Adrenal gland (tissue), 12 donors: ENCODE results near the gene MS4A3. TPM values are rescaled to one million over a fixed set of nuclear protein-coding genes. Genes with fewer than 3 reads are reported as not detected.

Experiments used
- DNase-seq, 7 donors: peaks; one replicate each; pipeline ENCODE4 v3.0.0-alpha.2; 2019 to 2020
- H3K27ac ChIP-seq, 5 donors: fragments of 200-600 bp; sonication (generic) in 4 of 5; 1 replicate in 3 of 5; 2 replicates in 2 of 5; pipeline versions ENCODE4 v1.5.1 to v1.8.0; 2016 to 2020; ENCODE audit warnings: mild to moderate bottlenecking in 1 of 5
- H3K27me3 ChIP-seq: fragments of 200-600 bp; 2 replicates; pipeline ENCODE4 v1.8.0; 2021
- H3K36me3 ChIP-seq, 2 donors: fragments of 200-600 bp; replicated peaks in 1 of 2; 1 replicate in 1 of 2; 2 replicates in 1 of 2; pipeline versions ENCODE4 v1.5.1 to v1.8.0; 2018 to 2022
- H3K4me1 ChIP-seq, 2 donors: fragments of 200-600 bp; replicated peaks in 1 of 2; 1 replicate in 1 of 2; 2 replicates in 1 of 2; pipeline versions ENCODE4 v1.5.1 to v1.8.0; 2018 to 2021
- H3K4me3 ChIP-seq, 4 donors: fragments of 200-600 bp; sonication (generic) in 3 of 4; one replicate each; pipeline ENCODE4 v1.5.1; 2016 to 2018
- H3K9me3 ChIP-seq, 3 donors: fragments of 200-600 bp; sonication (generic) in 1 of 3; replicated peaks in 1 of 3; 1 replicate in 2 of 3; 2 replicates in 1 of 3; pipeline versions ENCODE4 v1.5.1 to v1.8.0; 2016 to 2021
- POLR2A ChIP-seq, 2 donors: fragments of 450-650 bp; IDR thresholded peaks; one replicate each; pipeline ENCODE4 v1.6.1; 2017; ENCODE audit warnings: antibody characterized with exemption in 2 of 2, mild to moderate bottlenecking in 2 of 2, moderate library complexity in 1 of 2
- WGBS, 4 donors: extraction: QIAGEN DNeasy Blood & Tissue Kit in 2 of 4; methylation state at CpG; one replicate each; pipeline versions ENCODE4 v1.1.5 to v1.1.7; 2013 to 2017; 5-methylcytosine and 5-hydroxymethylcytosine counted together
- intact Hi-C, 2 donors: fragments of 100-400 bp; cut with DNase I; formaldehyde crosslinking; loops; one replicate each; pipeline versions ENCODE4 v1.14.1 to v1.15.0; 2022 to 2023
- polyA plus RNA-seq, 3 donors: library from polyadenylated mRNA; stranded (reverse); fragments of 200-250 nt in 2 of 3; fragments of 350-450 nt in 1 of 3; fragmentation: Illumina TruSeq in 1 of 3; extraction: RNeasy Lipid Tissue Mini Kit (QIAGEN cat#74804) in 1 of 3; gene quantifications; one replicate each; pipeline ENCODE4 v1.2.3, GENCODE V29; 2013 to 2014
- total RNA-seq, 9 donors: library from RNA; depleted of rRNA in 4 of 9; stranded (reverse); fragments of >200 nt in 4 of 9; fragments of 120-200 nt in 1 of 9; fragmentation: NEBNext Ultra II Directional in 1 of 9; extraction: Animal tissue kit (Norgen Biotek cat#: 25700) in 1 of 9; gene quantifications; one replicate each; pipeline versions ENCODE4 v1.1.0 to v1.2.4, GENCODE V29; 2013 to 2023
- TF ChIP-seq, protein P1 (sequence below), 6 experiments: fragments of 450-650 bp in 4 of 6; fragments of 200-600 bp in 2 of 6; sonication (generic) in 1 of 6; IDR thresholded peaks; 1 replicate in 5 of 6; 2 replicates in 1 of 6; pipeline versions ENCODE4 v1.5.1 to v1.8.0; 2016 to 2021; ENCODE audit warnings: antibody characterized with exemption in 6 of 6, mild to moderate bottlenecking in 2 of 6, moderate library complexity in 1 of 6
- donor health status: healthy with polysubstance abuse.
- donor health status: Bipolar disorder and iron deficiency.
- donor health status: DM: yes; HTN: yes; CAD: no.
- donor health status: DM: no; HTN: no; CAD: no.
- donor health status: DM: no; HTN: no; CAD: no.
- donor health status: DM: yes; HTN: yes; CAD: no.

The MS4A3 gene
- total and polyA plus RNA-seq, 12 donors: 0.22 TPM; not detected in 11

DNA sequence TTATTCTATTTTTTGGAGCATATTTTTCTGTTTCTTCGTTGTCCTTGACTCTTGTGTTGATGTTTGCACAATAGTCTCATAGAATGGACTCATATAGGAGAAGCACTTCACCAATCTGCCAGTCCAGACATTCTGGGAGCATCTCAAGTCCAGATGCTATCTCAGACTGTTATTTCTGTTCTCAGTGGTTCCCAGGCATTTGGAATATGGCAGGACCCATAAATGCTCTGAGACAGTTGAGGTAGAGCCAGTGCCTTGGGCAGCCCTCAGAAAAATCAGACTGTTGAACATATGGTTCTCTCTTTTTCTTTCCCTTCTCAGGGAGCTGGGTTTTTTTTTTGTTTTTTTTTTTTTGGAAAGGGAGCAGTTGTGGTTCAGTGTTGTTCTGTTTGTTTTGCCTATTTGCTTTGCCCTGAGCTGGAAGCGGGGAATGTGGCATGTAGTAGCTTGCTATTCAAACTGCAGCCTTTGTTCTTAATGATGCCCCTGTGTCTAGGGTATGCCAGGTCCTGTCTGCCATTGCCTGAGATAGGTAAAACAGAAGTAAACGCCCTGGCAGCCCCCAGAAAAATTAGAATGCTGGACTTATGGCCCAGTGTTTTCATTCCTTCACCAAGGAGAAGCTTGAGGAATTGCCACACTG is 28.3 kb downstream of the MS4A3 start:
- H3K27ac ChIP-seq: no peak overlapping the region

DNA sequence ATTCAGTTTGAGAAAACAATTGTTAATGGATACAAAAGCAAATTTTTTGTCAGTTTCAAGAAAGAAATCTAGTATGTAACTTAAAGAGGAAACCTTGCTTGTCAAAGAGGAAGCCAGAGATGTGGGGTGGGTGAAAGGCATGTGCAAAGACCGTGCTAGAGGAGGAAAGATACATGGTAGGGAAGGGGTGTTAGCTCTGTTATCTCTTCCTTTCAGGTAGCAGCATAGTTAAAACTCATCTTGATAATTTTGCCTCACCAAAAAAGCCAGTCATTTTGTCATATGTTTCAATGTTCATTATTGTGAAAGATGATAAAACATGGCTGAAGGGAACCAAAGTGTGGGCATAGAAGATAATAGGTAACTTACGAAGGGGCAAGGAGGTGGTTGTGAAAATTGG is 29.4 kb downstream of the MS4A3 start:
- DNase-seq: no peak
- intact Hi-C loops: no loop called here
- no peak overlapping the region for H3K27ac ChIP-seq
- H3K9me3 ChIP-seq: no peaks in the 10 kb centered on the region
- no peaks in the 10 kb centered on the region for H3K27me3 ChIP-seq
- TF ChIP-seq, protein P1, sequence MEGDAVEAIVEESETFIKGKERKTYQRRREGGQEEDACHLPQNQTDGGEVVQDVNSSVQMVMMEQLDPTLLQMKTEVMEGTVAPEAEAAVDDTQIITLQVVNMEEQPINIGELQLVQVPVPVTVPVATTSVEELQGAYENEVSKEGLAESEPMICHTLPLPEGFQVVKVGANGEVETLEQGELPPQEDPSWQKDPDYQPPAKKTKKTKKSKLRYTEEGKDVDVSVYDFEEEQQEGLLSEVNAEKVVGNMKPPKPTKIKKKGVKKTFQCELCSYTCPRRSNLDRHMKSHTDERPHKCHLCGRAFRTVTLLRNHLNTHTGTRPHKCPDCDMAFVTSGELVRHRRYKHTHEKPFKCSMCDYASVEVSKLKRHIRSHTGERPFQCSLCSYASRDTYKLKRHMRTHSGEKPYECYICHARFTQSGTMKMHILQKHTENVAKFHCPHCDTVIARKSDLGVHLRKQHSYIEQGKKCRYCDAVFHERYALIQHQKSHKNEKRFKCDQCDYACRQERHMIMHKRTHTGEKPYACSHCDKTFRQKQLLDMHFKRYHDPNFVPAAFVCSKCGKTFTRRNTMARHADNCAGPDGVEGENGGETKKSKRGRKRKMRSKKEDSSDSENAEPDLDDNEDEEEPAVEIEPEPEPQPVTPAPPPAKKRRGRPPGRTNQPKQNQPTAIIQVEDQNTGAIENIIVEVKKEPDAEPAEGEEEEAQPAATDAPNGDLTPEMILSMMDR (IDR thresholded peaks at IDR 0.05): no peak
- TF ChIP-seq POLR2A (IDR thresholded peaks at IDR 0.05): no peak
- no peak overlapping the region for H3K4me3 ChIP-seq
- no peaks in the 10 kb centered on the region for H3K36me3 ChIP-seq
- H3K4me1 ChIP-seq: no peaks in the 10 kb centered on the region
- 70 to 84% (median 79%) methylated on average over 2 of the region's 2 CpGs for WGBS, 4 donors

More for the DNA sequence above, 28.3 kb downstream of the MS4A3 start:
- WGBS, 4 donors: 71 to 77% (median 73%) methylated on average over 3 of the region's 3 CpGs
- TF ChIP-seq, protein P1 (IDR thresholded peaks at IDR 0.05): no peak
- no peak for TF ChIP-seq POLR2A (IDR thresholded peaks at IDR 0.05)
- H3K9me3 ChIP-seq: no peaks in the 10 kb centered on the region
- no peak overlapping the region for H3K4me3 ChIP-seq
- no peaks in the 10 kb centered on the region for H3K4me1 ChIP-seq
- H3K27me3 ChIP-seq: no peaks in the 10 kb centered on the region
- intact Hi-C loops: no loop called here
- DNase-seq: no peak
- no peaks in the 10 kb centered on the region for H3K36me3 ChIP-seq

DNA sequence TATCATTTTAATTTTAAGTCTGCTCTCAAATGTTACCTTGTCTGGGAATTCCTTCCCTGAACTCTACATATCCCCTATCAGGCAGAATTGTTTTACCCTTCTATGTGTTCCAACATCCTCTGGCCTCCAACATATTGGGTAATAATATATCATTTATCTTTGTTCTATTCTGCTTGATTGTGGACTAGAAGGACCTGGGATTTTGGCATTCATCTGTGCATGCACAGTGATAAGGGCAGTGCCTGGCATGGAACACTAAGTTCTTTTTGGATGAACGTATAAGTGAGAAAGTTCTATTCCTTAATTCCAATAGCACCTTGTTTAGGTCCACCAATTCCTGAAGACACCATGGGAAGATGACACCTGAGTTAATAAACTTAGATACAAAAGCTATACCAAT is 30.8 kb downstream of the MS4A3 start:
- H3K36me3 ChIP-seq: no peaks in the 10 kb centered on the region
- H3K27me3 ChIP-seq: no peaks in the 10 kb centered on the region
- intact Hi-C loops: no loop called here
- DNase-seq: peak in 1 of 7 donors; percentile 28
- no peak overlapping the region for H3K4me3 ChIP-seq
- H3K9me3 ChIP-seq: no peaks in the 10 kb centered on the region
- no peak overlapping the region for H3K27ac ChIP-seq
- TF ChIP-seq, protein P1 (IDR thresholded peaks at IDR 0.05): no peak
- TF ChIP-seq POLR2A (IDR thresholded peaks at IDR 0.05): no peak
- no peaks in the 10 kb centered on the region for H3K4me1 ChIP-seq
- 47 to 73% (median 57%) methylated on average over 1 of the region's 1 CpG for WGBS, 4 donors

DNA sequence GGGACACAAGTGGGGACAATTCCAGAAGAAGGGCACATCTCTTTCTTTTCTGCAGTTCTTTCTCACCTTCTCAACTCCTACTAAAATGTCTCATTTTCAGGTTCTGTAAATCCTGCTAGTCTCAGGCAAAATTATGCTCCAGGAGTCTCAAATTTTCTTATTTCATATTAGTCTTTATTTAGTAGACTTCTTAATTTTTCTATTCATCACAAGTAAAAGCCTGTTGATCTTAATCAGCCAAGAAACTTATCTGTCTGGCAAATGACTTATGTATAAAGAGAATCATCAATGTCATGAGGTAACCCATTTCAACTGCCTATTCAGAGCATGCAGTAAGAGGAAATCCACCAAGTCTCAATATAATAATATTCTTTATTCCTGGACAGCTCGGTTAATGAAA is 31.9 kb downstream of the MS4A3 start, which contains the start of gene MS4A2:
MS4A2 (plus strand) TSS at position 301 of the 400 bp plus-strand sequence. CDS start 102 bp downstream, outside the sequence.
- H3K9me3 ChIP-seq: no peaks in the 10 kb centered on the region
- 70 to 96% (median 74%) methylated on average over 1 of the region's 1 CpG for WGBS, 4 donors
- no peak within 1 kb of the TSS for H3K27ac ChIP-seq
- DNase-seq: no peak
- no peak within 1 kb of the TSS for H3K4me3 ChIP-seq
- H3K27me3 ChIP-seq: no peaks in the 10 kb centered on the region
- intact Hi-C loops: no loop called here
- H3K4me1 ChIP-seq: no peaks in the 10 kb centered on the region
- TF ChIP-seq, protein P1 (IDR thresholded peaks at IDR 0.05): no peak
- TF ChIP-seq POLR2A (IDR thresholded peaks at IDR 0.05): no peak
- no peaks in the 10 kb centered on the region for H3K36me3 ChIP-seq
